NCI-H1092 (cell line): ENCODE data around the gene ARGLU1.
A peak's percentile ranks its signal among the peaks of the same experiment; 100 is the strongest.

Experiments used
- DNase-seq: peaks from one replicate; lab custom pipeline; 2025; lab: John Stamatoyannopoulos, UW

ARGLU1 gene

GRCh38 chr13:106499113-106499512 lies 68.8 kb downstream of the ARGLU1 start:
- no peak for DNase-seq

DNA sequence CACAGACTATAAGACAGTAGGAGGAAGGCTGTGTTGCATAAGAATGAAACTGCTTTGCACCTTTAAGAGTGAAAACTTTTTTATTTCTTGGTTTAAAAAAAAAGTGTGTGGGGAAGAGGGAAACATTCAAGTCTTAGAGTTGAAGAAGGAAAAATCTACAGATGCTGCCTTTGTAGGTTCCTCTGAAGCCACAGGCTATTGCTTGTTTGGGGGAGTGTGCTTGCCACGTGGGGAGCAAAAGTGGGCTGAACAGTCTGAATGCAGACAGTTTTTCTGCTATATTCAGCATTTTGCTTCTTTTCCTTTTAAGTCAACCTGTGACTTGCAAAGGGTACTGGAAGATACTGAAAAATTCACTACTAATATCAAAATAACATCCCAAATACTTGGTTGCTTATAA lies 69.4 kb downstream of the ARGLU1 start:
- no peak for DNase-seq

GRCh38 chr13:106498158-106498557 lies 69.8 kb downstream of the ARGLU1 start:
- no peak for DNase-seq

DNA sequence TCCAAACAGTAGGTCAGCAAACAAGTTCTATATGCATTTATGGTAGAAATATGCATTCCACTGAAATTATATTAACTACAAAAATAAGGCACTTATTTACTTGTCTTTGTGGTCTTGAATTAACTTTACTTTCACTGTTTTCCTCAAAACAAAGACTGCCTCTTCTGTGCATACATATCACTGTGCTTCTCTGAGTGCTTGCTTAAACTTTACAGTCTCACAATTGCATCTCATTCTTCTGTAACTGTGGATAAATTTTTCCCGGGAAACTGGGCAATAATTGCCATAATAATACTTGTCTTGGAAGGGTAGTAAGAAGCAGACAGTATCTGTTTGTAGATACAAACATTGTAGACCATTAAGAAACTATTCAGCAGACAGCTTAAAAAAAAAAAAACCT lies 70.9 kb downstream of the ARGLU1 start:
- no peak for DNase-seq

GRCh38 chr13:106496072-106496997 lies 71.6 kb downstream of the ARGLU1 start:
- peak; percentile 27 for DNase-seq

GRCh38 chr13:106494936-106495335 lies 73.0 kb downstream of the ARGLU1 start:
- DNase-seq = no peak

DNA sequence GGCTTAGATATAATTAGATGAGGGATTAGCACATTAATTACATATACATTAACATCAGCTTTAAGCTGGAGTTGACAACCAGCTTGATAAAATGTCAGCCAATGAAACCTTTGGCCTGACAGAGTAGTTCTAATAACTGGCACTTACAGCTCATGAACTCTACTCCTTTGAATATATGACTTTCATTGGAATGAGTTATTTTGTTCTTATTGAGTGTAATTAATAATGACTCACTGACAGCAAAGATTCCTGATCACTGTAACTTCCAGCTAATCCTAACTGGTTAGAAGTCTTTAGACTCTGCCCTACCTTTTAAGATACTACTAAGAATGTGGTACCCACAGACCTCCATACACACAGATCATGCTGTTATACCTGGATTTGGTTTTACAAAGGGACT lies 73.4 kb downstream of the ARGLU1 start:
- DNase-seq = no peak

GRCh38 chr13:106493533-106494220 lies 74.3 kb downstream of the ARGLU1 start:
- DNase-seq = no peak

DNA sequence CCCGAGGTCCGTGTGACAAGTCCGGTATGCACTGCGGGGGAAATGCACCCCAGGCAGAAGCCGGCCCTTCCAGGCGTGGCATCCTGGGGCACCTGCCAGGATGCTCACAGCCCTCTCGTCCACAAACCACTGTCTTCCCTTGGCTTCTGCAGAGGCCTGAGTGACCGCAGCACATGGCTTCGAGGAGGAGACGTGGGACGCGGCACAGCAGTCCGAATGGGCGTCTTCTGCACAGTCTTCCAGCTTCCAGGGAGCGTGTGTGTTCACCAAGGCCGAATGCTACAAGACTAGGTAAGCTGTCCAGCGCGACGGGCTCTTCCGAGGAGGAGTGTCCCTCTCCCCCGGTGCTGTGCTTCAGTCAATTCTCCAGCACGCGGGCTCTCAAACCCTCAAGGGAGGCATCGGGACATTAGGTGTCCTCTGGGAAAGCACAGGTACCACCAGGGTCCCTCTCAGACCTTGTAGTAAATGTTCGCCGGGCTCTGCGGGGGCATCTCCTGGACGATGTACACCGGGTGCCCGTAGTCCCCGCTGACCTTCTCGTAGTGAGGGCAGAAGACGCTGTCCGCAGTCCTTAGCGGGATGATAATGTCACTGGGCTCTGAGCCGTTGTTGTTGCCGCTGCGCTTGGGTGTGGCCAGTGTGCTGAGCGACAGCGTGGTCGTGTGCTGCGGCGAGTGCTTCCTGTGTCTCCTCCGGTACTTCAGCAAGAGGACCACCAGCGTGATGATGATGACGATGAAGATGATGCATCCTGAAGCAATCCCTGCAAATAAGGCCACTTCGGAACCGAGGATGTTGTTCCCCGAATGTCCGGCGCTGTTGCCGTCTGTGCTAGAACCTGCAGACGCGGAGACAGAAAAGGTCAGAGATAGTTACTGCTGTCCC lies 75.1 kb downstream of the ARGLU1 start:
- no peak for DNase-seq

DNA sequence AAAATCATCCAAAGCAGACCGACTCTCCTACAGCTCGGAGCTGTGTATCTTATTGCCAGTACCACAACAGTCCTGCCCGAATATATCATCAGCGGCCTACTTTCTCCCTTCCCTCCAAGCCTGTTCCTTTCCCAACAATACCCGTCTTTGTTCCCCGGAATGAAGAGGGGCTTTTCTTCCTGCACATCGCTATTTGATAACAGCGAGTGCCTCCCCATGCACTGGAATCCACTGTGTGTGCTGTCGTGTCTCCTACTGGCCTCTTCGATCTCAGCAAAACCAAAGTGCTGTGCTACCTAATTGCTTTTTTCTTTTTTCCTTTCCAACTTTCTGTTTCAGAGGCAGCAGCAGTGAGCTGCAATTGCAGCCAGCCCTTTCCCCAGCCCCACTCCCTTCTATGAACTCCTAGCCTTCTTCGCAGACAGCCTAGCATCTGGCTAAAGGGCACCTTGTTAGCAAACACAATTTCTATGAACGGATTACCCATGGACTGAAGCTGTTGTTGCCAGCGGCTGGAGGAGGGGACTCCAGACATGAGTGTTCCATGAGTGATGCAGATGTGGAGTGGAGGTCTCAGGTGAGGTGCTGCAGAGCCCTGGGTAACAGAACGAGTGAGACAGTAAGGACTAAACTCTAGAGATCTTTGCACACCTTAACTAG lies 75.9 kb downstream of the ARGLU1 start:
- no peak for DNase-seq
